Choroid plexus epithelial cell (primary cell): ENCODE measurements around the gene CHRNE.
"Not testable (repeated sequence)": the region's sequence is repeated elsewhere in the genome, so short reads cannot be mapped to it uniquely, and the experiment has no call there.

Experiments
- DNase-seq: peaks from one replicate; pipeline ENCODE4 v3.0.0-alpha.2; 2010; ENCODE audit warnings: low read depth
- H3K4me3 ChIP-seq: 2 replicates; pipeline ENCODE4 v1.5.1; 2011; ENCODE audit warnings: low read depth, mild to moderate bottlenecking, control low read depth, low read length, moderate library complexity
- CTCF ChIP-seq: conservative IDR thresholded peaks from 2 replicates; pipeline ENCODE4 v1.5.1; 2011; ENCODE audit warnings: low read depth, mild to moderate bottlenecking, control low read depth, inconsistent platforms, low read length, moderate library complexity

The CHRNE gene

DNA sequence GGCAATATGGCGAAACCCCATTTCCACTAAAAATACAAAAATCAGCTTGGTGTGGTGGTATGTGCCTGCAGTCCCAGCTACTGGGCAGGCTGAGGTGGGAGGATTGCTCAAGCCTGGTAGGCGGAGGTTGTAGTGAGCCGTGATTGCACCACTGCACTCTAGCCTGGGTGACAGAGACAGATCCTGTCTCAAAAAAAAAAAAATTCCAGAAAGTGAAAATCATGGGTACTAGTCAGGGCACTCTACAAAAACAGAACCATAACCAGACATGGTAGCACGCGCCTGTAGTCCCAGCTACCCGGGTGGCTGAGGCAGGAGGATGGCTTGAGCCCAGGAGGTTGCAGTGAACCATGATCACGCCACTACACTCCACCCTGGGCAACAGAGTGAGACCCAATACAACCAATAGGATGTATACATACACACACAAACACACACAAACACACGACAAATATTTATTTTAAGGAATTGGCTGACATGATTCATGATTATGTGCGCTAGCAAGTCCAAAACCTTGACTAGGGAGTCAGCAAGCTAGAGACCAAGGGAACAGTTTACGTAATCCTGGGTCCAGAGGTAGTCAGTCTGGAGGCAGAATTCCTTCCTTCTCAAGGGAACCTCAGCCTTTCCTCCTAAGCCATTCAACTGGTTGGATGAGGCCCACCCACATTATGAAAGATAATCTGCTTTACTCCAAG, 17.6 kb upstream of the CHRNE start:
- no peak for TF ChIP-seq CTCF
- no peak overlapping the region for H3K4me3 ChIP-seq
- DNase-seq, result peak; percentile 52

DNA sequence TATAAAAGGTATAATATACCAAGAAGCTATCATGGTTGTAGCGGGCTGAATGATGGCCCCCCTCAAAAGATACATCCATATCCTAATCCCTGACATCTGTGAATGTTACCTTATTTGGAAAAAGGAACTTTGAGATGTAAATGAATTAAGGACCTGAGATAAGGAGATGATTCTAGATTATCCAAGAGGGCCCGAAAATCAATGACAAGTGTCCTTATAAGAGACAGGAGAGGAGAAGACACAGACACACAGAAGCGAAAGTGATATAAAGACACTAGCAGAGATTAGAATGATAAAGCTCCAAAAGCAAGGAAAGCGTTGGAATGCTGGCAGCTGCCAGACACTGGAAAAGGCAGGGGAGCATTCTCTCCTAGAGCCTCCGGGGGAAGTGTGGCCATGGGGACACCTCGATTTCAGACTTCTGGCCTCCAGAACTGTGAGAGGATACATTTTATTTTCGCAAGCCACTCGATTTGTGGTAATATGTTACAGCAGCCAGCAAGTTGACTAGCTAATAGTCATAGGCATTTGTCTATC, 16.7 kb upstream of the CHRNE start:
- no peak for DNase-seq
- no peak overlapping the region for H3K4me3 ChIP-seq
- no peak for TF ChIP-seq CTCF

GRCh38 chr17:4914551-4914950, 11.7 kb upstream of the CHRNE start:
- DNase-seq, result not testable (repeated sequence)

DNA sequence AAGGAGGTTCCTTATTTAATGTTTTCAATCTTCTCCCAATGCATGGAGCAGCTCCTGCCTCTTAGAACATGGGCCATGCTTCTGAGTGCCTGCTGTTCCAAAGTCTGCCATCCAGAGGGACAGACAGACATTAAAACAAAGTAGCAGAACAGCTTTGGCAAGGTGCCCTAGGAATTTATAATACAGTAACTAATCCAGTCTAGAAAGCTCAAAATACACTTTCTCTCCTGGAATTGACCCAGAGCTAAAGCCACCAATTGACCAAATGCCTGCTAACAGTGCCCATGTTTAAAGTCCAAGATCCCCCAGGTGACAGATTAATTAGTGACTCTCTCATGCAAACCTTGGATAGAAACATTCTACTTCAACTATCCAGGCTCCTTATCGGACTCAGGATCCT, 11.1 kb upstream of the CHRNE start:
- no peak overlapping the region for H3K4me3 ChIP-seq
- peak; percentile 27 for DNase-seq
- TF ChIP-seq CTCF, result no peak

More at GRCh38 chr17:4914551-4914950, 11.7 kb upstream of the CHRNE start:
- not testable (repeated sequence) for H3K4me3 ChIP-seq

DNA sequence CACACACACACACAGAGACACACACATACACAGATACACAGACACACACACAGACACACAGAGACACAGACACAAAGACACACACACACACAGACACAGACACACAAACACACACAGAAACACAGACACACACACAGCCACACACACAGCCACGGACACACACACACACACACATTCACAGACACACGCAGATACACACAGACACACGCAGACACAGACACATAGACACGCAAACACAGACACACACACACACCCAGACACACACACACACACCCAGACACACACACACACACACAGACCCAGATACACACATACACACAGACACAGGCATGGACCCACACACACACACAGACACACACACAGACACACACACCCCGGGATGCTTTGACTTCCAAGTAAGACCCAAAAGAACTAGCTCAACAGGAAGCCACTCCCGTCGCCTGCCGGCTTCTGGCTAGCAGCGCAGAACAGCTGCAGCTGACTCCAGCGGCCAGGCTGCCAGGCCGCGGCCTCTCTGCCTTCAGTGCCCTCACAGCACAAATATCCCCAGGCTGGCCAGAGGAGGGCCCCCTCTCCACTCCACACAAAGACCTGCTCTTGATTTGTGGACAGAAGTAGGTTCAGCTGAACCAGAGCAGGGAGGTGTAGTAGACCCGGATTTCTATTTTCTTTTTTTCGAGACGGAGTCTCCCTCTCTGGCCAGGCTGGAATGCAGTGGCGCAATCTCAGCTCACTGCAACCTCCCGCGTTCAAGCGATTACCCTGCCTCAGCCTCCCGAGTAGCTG, 6.0 kb upstream of the CHRNE start:
- no peak overlapping the region for H3K4me3 ChIP-seq
- peak; percentile 86 for TF ChIP-seq CTCF

DNA sequence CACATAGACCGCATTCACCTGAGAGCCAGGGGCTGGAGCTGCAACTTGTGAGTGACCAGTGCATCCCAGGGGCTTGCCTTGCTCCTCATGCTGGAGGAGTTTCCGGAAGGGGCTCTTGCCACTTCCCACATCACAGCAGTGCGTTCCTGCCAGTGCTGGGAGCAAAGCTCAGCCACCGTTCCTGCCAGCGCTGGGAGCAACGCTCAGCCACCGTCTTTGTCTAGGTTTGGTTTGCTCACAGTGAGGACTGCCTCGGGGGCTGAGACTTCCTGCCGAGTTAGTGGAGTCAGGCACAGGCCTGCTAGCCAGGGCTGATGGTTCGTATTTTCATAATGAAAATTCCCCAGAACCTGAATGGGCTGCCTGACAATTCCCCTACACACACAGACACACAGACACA, 5.4 kb upstream of the CHRNE start:
- no peak overlapping the region for H3K4me3 ChIP-seq
- DNase-seq, result peak; percentile 31
- no peak for TF ChIP-seq CTCF

More for the DNA sequence above, 6.0 kb upstream of the CHRNE start:
- DNase-seq, result peak; percentile 98

GRCh38 chr17:4906642-4907041, 3.7 kb upstream of the CHRNE start:
- H3K4me3 ChIP-seq, DNase-seq: not testable (repeated sequence)

GRCh38 chr17:4902540-4902939, 358 bp downstream of the CHRNE start:
- DNase-seq, result no peak
- no peak for TF ChIP-seq CTCF
- H3K4me3 ChIP-seq, result no peak overlapping the region
